NB4 (cell line): Measurements from ENCODE around the gene GLI1.

ENCODE experiments used
- CTCF ChIP-seq: IDR thresholded peaks from one replicate; pipeline ENCODE4 v1.5.1; 2012; ENCODE audit warnings: low read depth, low read length
- MAX ChIP-seq: IDR thresholded peaks from 2 replicates; pipeline ENCODE4 v1.6.1; 2011; ENCODE audit warnings: low read depth, low read length
- MYC ChIP-seq: IDR thresholded peaks from 2 replicates; pipeline ENCODE4 v1.6.1; 2011; ENCODE audit warnings: low read depth, low read length
- POLR2A ChIP-seq: IDR thresholded peaks from 2 replicates; pipeline ENCODE4 v1.6.1; 2011; ENCODE audit warnings: mild to moderate bottlenecking; ENCODE audit not compliant: insufficient read length; ENCODE audit errors: extremely low read depth

- TF ChIP-seq CTCF (no peak), POLR2A (no peak), MYC (no peak), MAX (no peak)
Observed at GRCh38 chr12:57465030-57465746, 5.6 kb downstream of the GLI1 start.
